Dendritic cell treated with granulocyte-macrophage colony-stimulating factor and Interleukin-4, amounts not matched to agents 40 ng/mL and 50 ng/mL, for 4 days (primary cell): Measurements from ENCODE around the gene ABL1.

ENCODE experiments used
- H3K27ac Mint-ChIP-seq: one replicate; pipeline ENCODE4 v1.8.0; 2022; ENCODE audit warnings: mild to moderate bottlenecking, mixed read lengths
- H3K27me3 Mint-ChIP-seq: one replicate; pipeline ENCODE4 v1.8.0; 2022; ENCODE audit warnings: mild to moderate bottlenecking, mixed read lengths
- H3K36me3 Mint-ChIP-seq: one replicate; pipeline ENCODE4 v1.8.0; 2022; ENCODE audit warnings: low read depth, mixed read lengths
- H3K4me1 Mint-ChIP-seq: one replicate; pipeline ENCODE4 v1.8.0; 2022; ENCODE audit warnings: low read depth, mixed read lengths
- H3K4me3 Mint-ChIP-seq: one replicate; pipeline ENCODE4 v1.8.0; 2022; ENCODE audit warnings: mild to moderate bottlenecking, moderate library complexity, mixed read lengths
- H3K9me3 Mint-ChIP-seq: one replicate; pipeline ENCODE4 v1.8.0; 2022; ENCODE audit warnings: mixed read lengths
- intact Hi-C: fragments of 100-400 bp; cut with micrococcal nuclease; formaldehyde crosslinking; loops from one replicate; pipeline ENCODE4 v1.15.0; 2022

ABL1 gene

GRCh38 chr9:130890870-130891687 lies 56.0 kb downstream of the ABL1 start:
- intact Hi-C loops = loop anchor here (10.0 kb wide), 1 partner anchor 154 kb away; no protein-coding TSS in a partner anchor
- no peaks in the 10 kb centered on the region for H3K9me3 Mint-ChIP-seq
- peaks cover 44% of the 10 kb centered on the region for H3K36me3 Mint-ChIP-seq
- no peaks in the 10 kb centered on the region for H3K27me3 Mint-ChIP-seq
- no peak overlapping the region for H3K27ac Mint-ChIP-seq
- H3K4me1 Mint-ChIP-seq = peaks cover 18% of the 10 kb centered on the region
- H3K4me3 Mint-ChIP-seq = no peak overlapping the region

- no peak overlapping the region for H3K27ac Mint-ChIP-seq
These were observed 56.8 kb downstream of the ABL1 start for GRCh38 chr9:130891688-130892476.

GRCh38 chr9:130892477-130893304 lies 57.6 kb downstream of the ABL1 start:
- intact Hi-C loops = loop anchor here (10.0 kb wide), 1 partner anchor 152 kb away; no protein-coding TSS in a partner anchor
- H3K4me3 Mint-ChIP-seq = peak overlapping the region; percentile 78
- no peaks in the 10 kb centered on the region for H3K9me3 Mint-ChIP-seq
- peaks cover 18% of the 10 kb centered on the region for H3K4me1 Mint-ChIP-seq
- H3K27ac Mint-ChIP-seq = peak overlapping the region; percentile 90
- H3K36me3 Mint-ChIP-seq = peaks cover 28% of the 10 kb centered on the region
- no peaks in the 10 kb centered on the region for H3K27me3 Mint-ChIP-seq

More at GRCh38 chr9:130891688-130892476, 56.8 kb downstream of the ABL1 start:
- Mint-ChIP-seq H3K9me3 (no peaks in the 10 kb centered on the region), H3K36me3 (peaks cover 36% of the 10 kb centered on the region), H3K4me1 (peaks cover 18% of the 10 kb centered on the region), H3K4me3 (no peak overlapping the region), H3K27me3 (no peaks in the 10 kb centered on the region)
- intact Hi-C loops = loop anchor here (10.0 kb wide), 1 partner anchor 153 kb away; no protein-coding TSS in a partner anchor

DNA sequence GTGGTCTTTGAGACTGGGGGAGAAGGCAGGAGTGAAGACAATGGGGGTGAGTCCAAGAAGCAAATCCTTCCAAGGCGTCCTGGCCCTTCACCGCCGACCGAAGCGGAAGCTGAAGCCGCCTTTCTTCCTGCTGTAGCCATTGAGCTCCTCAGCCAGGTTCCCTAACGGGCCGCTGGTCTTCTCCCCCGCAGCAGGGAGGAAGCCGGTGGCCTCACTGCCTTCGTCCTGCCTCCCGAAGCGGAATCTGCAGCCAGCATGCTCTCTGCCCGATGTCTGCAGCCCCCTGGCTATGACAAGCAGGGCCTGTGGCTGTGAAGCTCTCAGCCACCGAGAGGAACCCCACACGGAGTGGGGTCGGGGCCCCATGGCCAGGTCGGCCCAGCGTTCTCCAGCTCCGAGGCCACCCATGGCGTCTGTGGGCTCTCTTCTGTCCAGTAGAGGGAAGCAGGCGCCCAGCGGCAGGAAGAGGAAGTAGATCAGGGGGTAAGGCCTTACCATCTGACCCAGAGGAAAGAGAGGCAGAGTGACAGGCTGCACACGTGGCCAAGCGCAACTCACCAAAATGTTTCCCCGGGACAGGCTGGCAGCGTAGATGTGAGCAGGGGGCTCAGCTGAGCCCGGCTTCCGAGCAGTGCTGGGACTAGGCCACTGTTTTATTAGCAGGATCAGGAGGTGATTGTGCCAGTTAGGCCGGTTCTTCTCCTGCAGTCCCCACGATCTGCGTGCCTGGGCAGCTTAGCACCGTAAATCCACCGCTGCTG lies 58.5 kb downstream of the ABL1 start:
- H3K27me3 Mint-ChIP-seq = no peaks in the 10 kb centered on the region
- intact Hi-C loops = loop anchor here (10.0 kb wide), 1 partner anchor 151 kb away; no protein-coding TSS in a partner anchor
- peaks cover 18% of the 10 kb centered on the region for H3K4me1 Mint-ChIP-seq
- H3K4me3 Mint-ChIP-seq = peak overlapping the region; percentile 78
- peaks cover 20% of the 10 kb centered on the region for H3K36me3 Mint-ChIP-seq
- no peaks in the 10 kb centered on the region for H3K9me3 Mint-ChIP-seq
- H3K27ac Mint-ChIP-seq = peak overlapping the region; percentile 90

- Mint-ChIP-seq H3K27me3 (no peaks in the 10 kb centered on the region), H3K4me1 (peaks cover 18% of the 10 kb centered on the region), H3K27ac (no peak overlapping the region), H3K36me3 (peaks cover 14% of the 10 kb centered on the region), H3K4me3 (no peak overlapping the region), H3K9me3 (no peaks in the 10 kb centered on the region)
- intact Hi-C loops = loop anchor here (10.0 kb wide), 1 partner anchor 150 kb away; no protein-coding TSS in a partner anchor
These were observed 59.5 kb downstream of the ABL1 start for GRCh38 chr9:130894546-130894945.

DNA sequence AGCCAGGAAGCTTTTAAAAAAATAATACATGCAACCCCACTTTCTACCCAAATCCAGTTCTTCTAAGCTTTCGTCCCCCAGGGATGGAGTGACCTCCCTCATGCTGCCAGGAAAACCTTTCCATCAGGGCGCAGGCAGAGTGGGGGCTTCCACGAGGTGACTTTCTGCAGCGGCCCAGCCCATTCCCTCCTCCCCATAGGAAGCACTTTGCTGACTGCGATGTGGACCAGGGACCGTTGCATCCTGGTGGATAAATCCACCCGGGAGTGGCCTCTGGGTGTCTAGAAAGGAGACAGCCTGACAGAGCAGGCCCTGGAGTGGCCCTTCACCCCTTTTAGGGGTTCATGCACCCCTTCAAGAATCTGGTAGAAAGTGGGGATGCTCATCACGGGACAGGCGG lies 60.0 kb downstream of the ABL1 start:
- no peak overlapping the region for H3K27ac Mint-ChIP-seq
- peaks cover 18% of the 10 kb centered on the region for H3K4me1 Mint-ChIP-seq
- peaks cover 9% of the 10 kb centered on the region for H3K36me3 Mint-ChIP-seq
- no peaks in the 10 kb centered on the region for H3K9me3 Mint-ChIP-seq
- peaks cover 3% of the 10 kb centered on the region for H3K27me3 Mint-ChIP-seq
- no peak overlapping the region for H3K4me3 Mint-ChIP-seq
- intact Hi-C loops = loop anchor here (10.0 kb wide), 1 partner anchor 150 kb away; no protein-coding TSS in a partner anchor

DNA sequence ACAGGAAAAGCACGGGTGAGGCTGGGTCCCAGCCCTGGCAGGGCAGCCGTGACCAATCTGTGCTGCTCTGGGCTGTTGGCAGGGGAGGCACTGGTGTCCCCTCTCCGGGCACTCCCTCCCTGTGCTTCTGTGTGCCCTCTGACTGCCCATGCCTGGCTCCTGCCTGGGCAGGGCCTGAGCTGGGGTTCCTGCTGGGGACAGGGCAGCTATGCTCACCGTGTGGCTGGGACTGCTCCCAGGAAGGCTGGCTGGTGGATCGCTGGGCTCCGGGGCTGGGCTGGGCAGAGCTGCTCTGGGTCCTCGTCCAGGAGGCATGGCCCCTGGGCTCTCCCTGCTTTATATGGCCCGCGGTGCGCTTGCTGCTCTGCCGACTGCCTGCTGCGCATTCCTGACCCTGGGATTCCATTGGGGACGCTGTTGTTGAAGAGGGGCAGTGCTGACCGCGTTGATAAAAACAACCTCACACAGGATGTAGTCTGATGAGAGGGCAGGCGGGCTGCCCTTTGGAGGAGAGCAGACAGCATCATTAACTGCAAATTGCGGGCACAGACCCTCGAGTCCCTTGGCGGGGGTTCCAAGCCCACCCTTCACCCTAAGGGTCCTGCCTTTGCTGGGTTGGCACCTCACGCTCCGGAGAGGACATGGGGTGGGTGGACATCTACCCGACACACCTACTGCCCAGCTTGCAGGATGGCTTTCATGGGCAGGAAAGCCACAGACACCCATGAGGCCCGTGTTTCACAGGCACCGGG lies 60.6 kb downstream of the ABL1 start:
- Mint-ChIP-seq H3K36me3 (peaks cover 3% of the 10 kb centered on the region), H3K4me1 (peaks cover 18% of the 10 kb centered on the region), H3K27me3 (peaks cover 5% of the 10 kb centered on the region), H3K9me3 (no peaks in the 10 kb centered on the region), H3K27ac (peak overlapping the region; percentile 26), H3K4me3 (no peak overlapping the region)
- intact Hi-C loops = loop anchor here (10.0 kb wide), 1 partner anchor 149 kb away; no protein-coding TSS in a partner anchor

DNA sequence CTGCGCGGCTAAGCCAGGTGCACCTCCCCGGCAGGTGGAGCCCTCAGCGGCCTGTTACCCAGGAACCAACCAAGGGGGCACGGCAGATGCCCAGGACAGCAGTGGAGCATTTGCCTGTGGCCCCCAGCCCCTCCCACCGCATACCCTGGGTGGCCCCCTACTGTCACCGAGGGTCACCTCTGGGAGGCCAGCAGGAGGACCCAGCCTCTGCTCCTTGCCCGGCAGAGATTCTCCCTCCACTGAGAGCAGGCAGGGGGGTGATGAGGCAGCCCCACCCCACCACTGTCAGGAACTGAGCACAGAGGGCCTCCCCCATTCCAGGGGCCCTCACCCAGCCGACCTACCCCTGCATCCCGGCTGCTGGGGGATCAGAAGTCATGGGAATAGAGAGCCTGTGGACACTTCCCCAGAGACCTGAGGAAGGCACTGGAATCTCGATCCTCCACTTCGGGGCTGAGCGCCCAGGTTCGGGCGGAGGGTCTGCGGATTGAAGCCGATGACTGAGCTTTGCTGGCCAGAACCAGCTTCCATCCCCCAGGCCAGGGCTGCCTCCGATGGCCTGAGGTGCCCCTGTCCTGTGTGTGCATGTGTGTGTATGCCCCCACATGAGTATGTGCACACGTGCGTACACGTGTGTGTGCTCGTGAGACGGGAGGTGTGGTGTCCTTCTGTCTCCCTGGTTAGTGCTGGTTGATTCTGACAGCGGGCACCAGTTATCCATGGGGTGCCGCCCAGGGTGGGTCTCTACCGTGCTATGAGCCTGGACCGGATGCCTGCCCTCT lies 61.4 kb downstream of the ABL1 start, which contains the start of gene QRFP:
Gene QRFP, minus strand, starts transcription at position 580 of the 782 bp plus-strand sequence. CDS start 2,974 bp downstream, outside the sequence.
- Mint-ChIP-seq H3K4me3 (no peak within 1 kb of the TSS), H3K36me3 (no peaks in the 10 kb centered on the region), H3K27me3 (peaks cover 6% of the 10 kb centered on the region), H3K4me1 (peaks cover 18% of the 10 kb centered on the region), H3K27ac (peak within 1 kb of the TSS; percentile 26), H3K9me3 (no peaks in the 10 kb centered on the region)
- intact Hi-C loops = loop anchor here (10.0 kb wide), 1 partner anchor 148 kb away; no protein-coding TSS in a partner anchor

DNA sequence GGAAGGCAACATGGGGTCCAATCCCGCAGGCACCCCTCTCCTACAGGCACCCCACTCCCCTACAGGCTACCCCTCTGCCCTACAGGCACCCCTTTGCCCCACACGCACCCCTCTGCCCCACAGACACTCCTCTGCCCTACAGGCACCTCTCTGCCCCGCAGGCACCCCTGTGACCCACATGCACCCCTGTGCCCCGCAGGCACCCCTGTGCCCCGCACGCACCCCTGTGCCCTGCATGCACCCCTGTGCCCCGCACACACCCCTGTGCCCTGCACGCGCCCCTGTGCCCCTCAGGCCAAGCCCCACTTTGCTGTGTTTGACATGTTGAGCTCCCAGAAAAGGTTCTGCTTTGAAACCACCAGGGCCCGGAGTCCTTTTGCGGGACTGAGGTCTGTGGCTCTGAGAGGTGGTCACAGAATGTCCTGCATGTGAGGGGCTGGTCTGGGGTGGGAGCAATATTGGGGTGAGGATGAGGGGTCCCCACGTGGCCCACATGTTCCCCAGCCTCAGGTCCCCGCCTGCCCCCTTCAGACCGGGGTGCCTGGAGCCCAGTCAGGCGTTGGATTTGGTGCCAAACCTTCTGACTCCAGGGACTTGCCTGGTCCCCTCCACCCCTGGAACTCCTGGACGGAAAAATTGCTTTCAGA lies 62.2 kb downstream of the ABL1 start:
- H3K27me3 Mint-ChIP-seq = peaks cover 6% of the 10 kb centered on the region
- no peak overlapping the region for H3K27ac Mint-ChIP-seq
- no peaks in the 10 kb centered on the region for H3K36me3 Mint-ChIP-seq
- no peak overlapping the region for H3K4me3 Mint-ChIP-seq
- no peaks in the 10 kb centered on the region for H3K9me3 Mint-ChIP-seq
- peaks cover 18% of the 10 kb centered on the region for H3K4me1 Mint-ChIP-seq
- intact Hi-C loops = loop anchor here (10.0 kb wide), 1 partner anchor 148 kb away; no protein-coding TSS in a partner anchor

DNA sequence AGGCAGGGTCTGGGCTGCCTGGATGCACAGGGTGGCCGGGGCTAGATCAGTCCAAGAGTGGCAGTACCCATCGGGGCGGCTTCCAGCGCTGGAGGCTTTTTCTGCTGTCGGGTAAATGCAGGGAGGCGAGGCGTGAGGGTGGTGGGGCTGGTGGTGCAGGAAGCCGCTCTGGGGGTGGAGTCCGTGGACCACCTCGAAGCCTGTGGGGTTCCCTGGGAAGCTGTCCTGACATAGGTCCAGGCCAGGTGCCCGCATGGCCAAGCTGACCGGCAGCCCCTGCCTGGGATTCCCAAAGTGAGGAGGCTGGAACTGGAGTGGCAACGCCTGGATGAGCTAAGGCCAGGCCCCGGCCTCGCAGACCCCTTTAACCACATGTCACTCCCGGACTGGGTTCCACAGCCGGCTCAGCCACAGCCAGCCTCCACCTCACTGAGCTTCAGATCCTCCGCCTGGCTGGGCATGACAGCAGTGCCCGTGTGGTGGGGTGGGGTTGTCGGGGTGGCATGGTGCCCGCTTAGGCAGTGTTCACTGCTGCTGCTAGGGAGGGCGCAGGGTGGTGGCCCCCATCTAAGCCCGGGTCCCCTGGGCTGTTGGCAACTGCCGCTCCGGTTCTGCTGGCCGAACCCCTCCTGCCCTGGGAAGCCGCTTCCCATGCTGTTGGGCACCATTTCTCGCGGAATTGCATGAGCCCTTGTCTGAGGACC lies 62.9 kb downstream of the ABL1 start:
- Mint-ChIP-seq H3K9me3 (no peaks in the 10 kb centered on the region), H3K36me3 (no peaks in the 10 kb centered on the region), H3K27ac (no peak overlapping the region), H3K4me1 (peaks cover 12% of the 10 kb centered on the region), H3K27me3 (peaks cover 6% of the 10 kb centered on the region), H3K4me3 (no peak overlapping the region)
- intact Hi-C loops = loop anchor here (10.0 kb wide), 1 partner anchor 147 kb away; no protein-coding TSS in a partner anchor

GRCh38 chr9:130898552-130898852 lies 63.4 kb downstream of the ABL1 start:
- intact Hi-C loops = loop anchor here (10.0 kb wide), 1 partner anchor 146 kb away; no protein-coding TSS in a partner anchor
- peaks cover 6% of the 10 kb centered on the region for H3K27me3 Mint-ChIP-seq
- no peaks in the 10 kb centered on the region for H3K9me3 Mint-ChIP-seq
- no peak overlapping the region for H3K4me3 Mint-ChIP-seq
- H3K4me1 Mint-ChIP-seq = peaks cover 7% of the 10 kb centered on the region
- H3K27ac Mint-ChIP-seq = no peak overlapping the region
- no peaks in the 10 kb centered on the region for H3K36me3 Mint-ChIP-seq
